Lung (tissue), 12 donors: Measurements from ENCODE around the gene CLIC5. TPM values are rescaled to one million over a fixed set of nuclear protein-coding genes. Genes with fewer than 3 reads are reported as not detected.

Source experiments
- ATAC-seq: fragments of 200-7000 bp; cut with Tn5 transposase; one replicate; pipeline ENCODE4 v1.9.1; 2020; ENCODE audit warnings: moderate number of reproducible peaks; ENCODE audit not compliant: insufficient read depth, low FRiP score
- DNase-seq, 3 donors: peaks; one replicate each; pipeline ENCODE4 v3.0.0-alpha.2; 2013 to 2017
- H3K27ac ChIP-seq, 2 donors: one replicate each; pipeline ENCODE4 v1.5.1; 2013; ENCODE audit warnings: mild to moderate bottlenecking in 2 of 2, moderate library complexity in 2 of 2, control low read depth in 1 of 2, inconsistent platforms in 1 of 2, low read depth in 1 of 2, low read length in 1 of 2
- H3K27me3 ChIP-seq, 3 donors: one replicate each; pipeline ENCODE4 v1.5.1; 2013; ENCODE audit warnings: low read length in 2 of 3; ENCODE audit not compliant: control insufficient read depth in 3 of 3, insufficient read depth in 3 of 3
- H3K36me3 ChIP-seq, 4 donors: one replicate each; pipeline ENCODE4 v1.5.1; 2013; ENCODE audit warnings: low read length in 4 of 4, mild to moderate bottlenecking in 1 of 4, moderate library complexity in 1 of 4; ENCODE audit not compliant: control insufficient read depth in 4 of 4, insufficient read depth in 4 of 4
- H3K4me1 ChIP-seq, 5 donors: one replicate each; pipeline ENCODE4 v1.5.1; 2013; ENCODE audit warnings: low read length in 5 of 5, mild to moderate bottlenecking in 2 of 5, moderate library complexity in 1 of 5; ENCODE audit not compliant: control insufficient read depth in 5 of 5, insufficient read depth in 5 of 5
- H3K4me3 ChIP-seq: one replicate; pipeline ENCODE4 v1.5.1; 2013; ENCODE audit warnings: mild to moderate bottlenecking, control low read depth, moderate library complexity
- H3K9ac ChIP-seq, 2 donors: one replicate each; pipeline ENCODE4 v1.5.1; 2013; ENCODE audit warnings: low read length in 2 of 2, control low read depth in 1 of 2; ENCODE audit not compliant: insufficient read depth in 1 of 2
- H3K9me3 ChIP-seq, 4 donors: one replicate each; pipeline ENCODE4 v1.5.1; 2013; ENCODE audit warnings: low read length in 3 of 4, mild to moderate bottlenecking in 1 of 4, moderate library complexity in 1 of 4; ENCODE audit not compliant: control insufficient read depth in 4 of 4, insufficient read depth in 3 of 4
- WGBS, 2 donors: extraction: QIAGEN DNeasy Blood & Tissue Kit; methylation state at CpG; one replicate each; pipeline ENCODE4 v1.1.7; 2013; 5-methylcytosine and 5-hydroxymethylcytosine counted together
- polyA plus RNA-seq, 2 donors: library from polyadenylated mRNA; stranded (reverse); fragments of 200-250 nt; gene quantifications; one replicate each; pipeline ENCODE4 v1.2.1, GENCODE V29; 2013
- total RNA-seq, 2 donors: library from RNA; depleted of rRNA in 1 of 2; stranded (reverse); fragments of >200 nt in 1 of 2; gene quantifications; one replicate each; pipeline ENCODE4 v1.2.1, GENCODE V29; 2014 to 2021
- TF ChIP-seq, protein P1 (sequence below): IDR thresholded peaks from 2 replicates; pipeline ENCODE4 v1.5.1; 2012; ENCODE audit warnings: mild to moderate bottlenecking; ENCODE audit errors: control extremely low read depth, extremely low read depth
- donor health status: control.
- donor health status: control.
- donor health status: Bipolar disorder and iron deficiency.
- donor health status: healthy.
- donor health status: DM: yes; HTN: yes; CAD: no.

Gene CLIC5
- total and polyA plus RNA-seq, 4 donors, result 14.8 to 92.3 (median 40.7) TPM

GRCh38 chr6:45982280-45983036, 33.2 kb downstream of the CLIC5 start:
- TF ChIP-seq, protein P1, sequence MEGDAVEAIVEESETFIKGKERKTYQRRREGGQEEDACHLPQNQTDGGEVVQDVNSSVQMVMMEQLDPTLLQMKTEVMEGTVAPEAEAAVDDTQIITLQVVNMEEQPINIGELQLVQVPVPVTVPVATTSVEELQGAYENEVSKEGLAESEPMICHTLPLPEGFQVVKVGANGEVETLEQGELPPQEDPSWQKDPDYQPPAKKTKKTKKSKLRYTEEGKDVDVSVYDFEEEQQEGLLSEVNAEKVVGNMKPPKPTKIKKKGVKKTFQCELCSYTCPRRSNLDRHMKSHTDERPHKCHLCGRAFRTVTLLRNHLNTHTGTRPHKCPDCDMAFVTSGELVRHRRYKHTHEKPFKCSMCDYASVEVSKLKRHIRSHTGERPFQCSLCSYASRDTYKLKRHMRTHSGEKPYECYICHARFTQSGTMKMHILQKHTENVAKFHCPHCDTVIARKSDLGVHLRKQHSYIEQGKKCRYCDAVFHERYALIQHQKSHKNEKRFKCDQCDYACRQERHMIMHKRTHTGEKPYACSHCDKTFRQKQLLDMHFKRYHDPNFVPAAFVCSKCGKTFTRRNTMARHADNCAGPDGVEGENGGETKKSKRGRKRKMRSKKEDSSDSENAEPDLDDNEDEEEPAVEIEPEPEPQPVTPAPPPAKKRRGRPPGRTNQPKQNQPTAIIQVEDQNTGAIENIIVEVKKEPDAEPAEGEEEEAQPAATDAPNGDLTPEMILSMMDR, result no peak
- DNase-seq (no peak), ATAC-seq (no peak)
- Histone ChIP-seq H3K4me3 (no peak overlapping the region), H3K36me3 (peaks cover 0 to 4% (median 2%) of the 10 kb centered on the region in 4 donors), H3K4me1 (peaks cover 0 to 36% (median 0%) of the 10 kb centered on the region in 5 donors), H3K9ac (no peak overlapping the region), H3K9me3 (no peaks in the 10 kb centered on the region), H3K27me3 (peaks cover 0 to 2% (median 0%) of the 10 kb centered on the region in 3 donors), H3K27ac (peak overlapping the region in 1 of 2 donors; percentile 15)
- 93 to 95% methylated on average over 9 of the region's 9 CpGs for WGBS, 2 donors

GRCh38 chr6:45981046-45981445, 34.6 kb downstream of the CLIC5 start:
- H3K9me3 ChIP-seq, result no peaks in the 10 kb centered on the region
- H3K27ac ChIP-seq, result no peak overlapping the region
- DNase-seq, result no peak
- H3K27me3 ChIP-seq, result peaks cover 0 to 2% (median 0%) of the 10 kb centered on the region in 3 donors
- no peak overlapping the region for H3K4me3 ChIP-seq
- no peak for ATAC-seq
- H3K36me3 ChIP-seq, result peaks cover 0 to 4% (median 2%) of the 10 kb centered on the region in 4 donors
- no peak overlapping the region for H3K9ac ChIP-seq
- WGBS, 2 donors, result 87 to 92% methylated on average over 3 of the region's 3 CpGs
- TF ChIP-seq, protein P1, result no peak
- peaks cover 0 to 26% (median 0%) of the 10 kb centered on the region in 5 donors for H3K4me1 ChIP-seq

DNA sequence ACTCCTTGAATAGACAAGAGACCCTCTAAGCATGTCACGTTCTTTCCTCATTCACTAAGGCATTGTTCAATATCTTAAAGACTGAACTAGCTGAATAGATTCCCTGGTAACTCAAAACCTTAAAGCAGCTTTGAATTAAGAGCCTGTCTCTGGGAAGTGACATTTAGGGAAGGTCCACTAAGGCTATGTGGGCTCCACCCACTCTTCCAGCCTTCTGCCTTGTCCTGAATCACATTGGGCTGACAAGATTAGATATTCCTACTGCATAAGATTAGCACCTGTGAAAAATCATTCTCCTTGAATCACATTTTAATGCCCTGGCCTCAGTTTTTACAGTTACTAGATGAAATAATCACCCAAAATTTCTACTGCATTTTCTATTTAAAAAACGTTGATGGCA, 36.3 kb downstream of the CLIC5 start:
- no peaks in the 10 kb centered on the region for H3K9me3 ChIP-seq
- H3K27ac ChIP-seq, result peak overlapping the region in 1 of 2 donors; percentile 51
- WGBS, 2 donors, result 76 to 82% methylated on average over 2 of the region's 2 CpGs
- no peak for ATAC-seq
- peaks cover 0 to 2% (median 0%) of the 10 kb centered on the region in 3 donors for H3K27me3 ChIP-seq
- DNase-seq, result no peak
- peaks cover 0 to 21% (median 0%) of the 10 kb centered on the region in 5 donors for H3K4me1 ChIP-seq
- TF ChIP-seq, protein P1, result no peak
- peaks cover 0 to 3% (median 1%) of the 10 kb centered on the region in 4 donors for H3K36me3 ChIP-seq
- H3K9ac ChIP-seq, result no peak overlapping the region
- no peak overlapping the region for H3K4me3 ChIP-seq
